Pancreas (tissue), 10 donors: ENCODE data around the gene SRMS. TPM values are rescaled to one million over a fixed set of nuclear protein-coding genes. Genes with fewer than 3 reads are reported as not detected.

Experiments used
- ATAC-seq, 4 donors: fragments of 200-7000 bp; cut with Tn5 transposase; one replicate each; pipeline versions ENCODE4 v1.8.0 to v1.9.1; 2020; ENCODE audit warnings: mild to moderate bottlenecking in 4 of 4, moderate library complexity in 4 of 4
- DNase-seq, 6 donors: peaks; one replicate each; pipeline ENCODE4 v3.0.0-alpha.2; 2020
- FAIRE-seq: peaks from 2 replicates; lab custom pipeline; 2012; peaks lifted over from hg19 to GRCh38; lab: Jason Lieb, UNC
- H3K27ac ChIP-seq, 4 donors: fragments of 200-600 bp; sonication (generic); 1 replicate in 3 of 4; 2 replicates in 1 of 4; pipeline versions ENCODE4 v1.5.0 to v1.8.0; 2020
- H3K27me3 ChIP-seq, 4 donors: fragments of 200-600 bp; one replicate each; pipeline ENCODE4 v1.8.0; 2021
- H3K36me3 ChIP-seq, 3 donors: fragments of 200-600 bp; sonication (generic) in 1 of 3; one replicate each; pipeline versions ENCODE4 v1.5.0 to v1.8.0; 2020 to 2021
- H3K4me1 ChIP-seq, 3 donors: fragments of 200-600 bp; one replicate each; pipeline ENCODE4 v1.8.0; 2021
- H3K4me3 ChIP-seq, 4 donors: fragments of 200-600 bp; sonication (generic) in 2 of 4; one replicate each; pipeline versions ENCODE4 v1.5.0 to v1.8.0; 2020 to 2021
- H3K9me3 ChIP-seq, 4 donors: fragments of 200-600 bp; one replicate each; pipeline ENCODE4 v1.8.0; 2021
- CTCF ChIP-seq, 4 donors: fragments of 200-600 bp; sonication (generic) in 3 of 4; IDR thresholded peaks; one replicate each; pipeline versions ENCODE4 v1.5.0 to v1.8.0; 2021; ENCODE audit warnings: antibody characterized with exemption in 4 of 4
- WGBS, 2 donors: extraction: QIAGEN DNeasy Blood & Tissue Kit; methylation state at CpG; one replicate each; pipeline ENCODE4 v1.1.7; 2013; 5-methylcytosine and 5-hydroxymethylcytosine counted together
- intact Hi-C, 3 donors: fragments of 100-400 bp; cut with DNase I; formaldehyde crosslinking; loops; one replicate each; pipeline versions ENCODE4 v1.11.1 to v1.14.2; 2022
- polyA plus RNA-seq, 2 donors: library from polyadenylated mRNA; stranded (reverse); fragments of 200-250 nt; gene quantifications; one replicate each; pipeline ENCODE4 v1.2.3, GENCODE V29; 2013
- total RNA-seq, 6 donors: library from RNA; stranded (reverse); fragmentation: NEBNext Ultra II Directional in 4 of 6; extraction: Animal tissue kit (Norgen Biotek cat#: 25700) in 4 of 6; gene quantifications; one replicate each; pipeline versions ENCODE4 v1.2.1 to v1.2.4, GENCODE V29; 2021 to 2023
- donor health status: healthy with polysubstance abuse.
- donor health status: DM: no; HTN: no; CAD: no; lungs with moderate emphysema.
- donor health status: DM: no; HTN: no; CAD: no.
- donor health status: control.
- donor health status: control.
- donor health status: Bipolar disorder and iron deficiency.
- donor health status: DM: yes; HTN: yes; CAD: no.
- donor health status: DM: no; HTN: no; CAD: no.
- donor health status: DM: no; HTN: no; CAD: no.
- donor health status: DM: yes; HTN: yes; CAD: no.

SRMS gene
- total and polyA plus RNA-seq, 8 donors = not detected

- intact Hi-C loops = no loop called here
- ATAC-seq = no peak
- no peak for FAIRE-seq
- 66 to 77% methylated on average over 34 to 39 of the region's 39 CpGs for WGBS, 2 donors
- H3K4me3 ChIP-seq = no peak overlapping the region
- peak in 1 of 6 donors; percentile 73 for DNase-seq
- no peaks in the 10 kb centered on the region for H3K27me3 ChIP-seq
- no peak overlapping the region for H3K27ac ChIP-seq
- no peaks in the 10 kb centered on the region for H3K9me3 ChIP-seq
- H3K4me1 ChIP-seq = peaks cover 0 to 7% (median 0%) of the 10 kb centered on the region in 3 donors
- TF ChIP-seq CTCF (IDR thresholded peaks at IDR 0.05) = no peak
- H3K36me3 ChIP-seq = no peaks in the 10 kb centered on the region
Measured at GRCh38 chr20:63529861-63530787, 17.4 kb downstream of the SRMS start.

GRCh38 chr20:63529180-63529860 is 18.2 kb downstream of the SRMS start:
- no peaks in the 10 kb centered on the region for H3K9me3 ChIP-seq
- intact Hi-C loops = no loop called here
- WGBS, 2 donors = 71 to 85% methylated on average over 27 of the region's 27 CpGs
- H3K4me1 ChIP-seq = peaks cover 0 to 4% (median 0%) of the 10 kb centered on the region in 3 donors
- H3K27me3 ChIP-seq = no peaks in the 10 kb centered on the region
- no peaks in the 10 kb centered on the region for H3K36me3 ChIP-seq
- no peak overlapping the region for H3K27ac ChIP-seq
- DNase-seq (peak in 2 of 6 donors; percentile 29 to 73), ATAC-seq (no peak), FAIRE-seq (no peak)
- no peak for TF ChIP-seq CTCF (IDR thresholded peaks at IDR 0.05)
- H3K4me3 ChIP-seq = no peak overlapping the region

GRCh38 chr20:63527184-63527583 is 20.4 kb downstream of the SRMS start:
- no peaks in the 10 kb centered on the region for H3K36me3 ChIP-seq
- H3K27me3 ChIP-seq = no peaks in the 10 kb centered on the region
- no peak for ATAC-seq
- peaks cover 4 to 5% (median 5%) of the 10 kb centered on the region in 3 donors for H3K4me1 ChIP-seq
- intact Hi-C loops = no loop called here
- no peak for DNase-seq
- no peaks in the 10 kb centered on the region for H3K9me3 ChIP-seq
- 80 to 91% methylated on average over 9 of the region's 9 CpGs for WGBS, 2 donors
- H3K27ac ChIP-seq = no peak overlapping the region
- TF ChIP-seq CTCF (IDR thresholded peaks at IDR 0.05) = no peak
- no peak for FAIRE-seq
- no peak overlapping the region for H3K4me3 ChIP-seq

- 8% methylated on average over 2 of the region's 2 CpGs for WGBS, 2 donors
- FAIRE-seq (no peak), ATAC-seq (no peak), DNase-seq (peak in 1 of 6 donors; percentile 33)
- TF ChIP-seq CTCF (IDR thresholded peaks at IDR 0.05) = no peak
- H3K27me3 ChIP-seq = no peaks in the 10 kb centered on the region
- no peaks in the 10 kb centered on the region for H3K36me3 ChIP-seq
- H3K27ac ChIP-seq = no peak overlapping the region
- peaks cover 6 to 8% (median 7%) of the 10 kb centered on the region in 3 donors for H3K4me1 ChIP-seq
- intact Hi-C loops = no loop called here
- H3K9me3 ChIP-seq = no peaks in the 10 kb centered on the region
- H3K4me3 ChIP-seq = no peak overlapping the region
Measured at GRCh38 chr20:63525971-63526370, 21.6 kb downstream of the SRMS start.
